EL (cell line): ENCODE results near the gene IRF2BPL.

Source experiments
- DNase-seq: peaks from one replicate; pipeline ENCODE4 v3.0.0-alpha.2; 2016

The IRF2BPL gene

DNA sequence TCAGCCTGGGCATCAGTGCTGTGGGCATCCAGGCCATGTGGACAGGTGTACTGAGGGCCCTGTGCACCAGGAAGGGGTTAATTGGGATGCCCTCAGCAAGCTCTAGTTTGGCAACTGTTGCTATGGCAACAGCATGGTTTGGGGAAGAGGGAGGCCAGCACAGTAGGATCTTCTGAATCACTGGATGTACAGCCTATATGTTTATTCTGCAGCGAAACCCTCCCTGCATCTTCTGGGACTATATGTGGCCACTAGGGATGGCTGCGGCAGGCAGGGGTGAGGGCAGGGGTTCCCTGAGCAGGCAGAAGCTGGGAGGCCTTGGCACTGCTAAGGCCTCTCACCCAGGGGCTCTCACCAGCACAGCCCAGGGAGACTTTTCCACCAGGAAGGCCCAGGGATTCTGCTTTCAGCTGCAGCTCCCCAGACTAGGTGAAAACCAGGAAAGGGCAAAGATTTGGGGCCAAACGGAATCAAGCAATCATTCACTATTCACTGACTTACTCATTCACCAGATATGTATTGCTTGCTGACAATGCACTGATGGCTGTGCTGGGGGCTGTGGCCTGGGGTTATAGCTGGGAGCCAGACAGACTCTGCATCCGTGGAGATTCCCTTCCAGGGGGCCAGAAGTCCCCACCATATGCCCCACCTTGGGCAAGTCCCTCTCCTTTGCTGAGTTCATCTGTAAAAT, 42.8 kb downstream of the IRF2BPL start:
- DNase-seq, result peak; percentile 62

DNA sequence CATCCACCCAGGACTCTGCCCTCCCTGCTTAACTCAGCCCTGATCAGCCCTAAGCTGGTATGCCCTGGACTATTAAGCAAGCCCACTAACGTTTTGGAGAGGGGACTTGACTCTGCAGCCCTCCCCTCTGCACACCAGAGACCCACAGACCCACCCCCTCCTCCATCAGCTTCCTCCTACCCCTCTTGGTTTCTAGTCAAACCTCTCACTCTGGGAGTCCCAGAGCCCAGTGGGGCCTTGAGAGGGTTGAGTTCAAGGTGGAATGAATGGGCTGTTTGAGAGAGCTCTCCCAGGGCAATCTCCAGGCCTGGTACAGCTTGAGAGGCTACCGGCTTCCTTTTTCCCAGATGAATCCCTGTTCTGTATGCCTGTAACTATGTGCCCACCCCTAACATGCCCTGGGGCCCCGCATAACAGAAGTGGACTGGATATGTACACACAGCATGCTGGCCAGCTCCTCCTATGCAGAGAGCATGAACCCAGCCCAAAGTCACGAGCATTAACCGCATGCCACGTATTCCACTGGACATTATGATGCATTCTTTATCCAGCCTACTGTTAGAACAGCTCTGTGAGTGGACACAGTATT, 43.6 kb downstream of the IRF2BPL start:
- peak; percentile 86 for DNase-seq

DNA sequence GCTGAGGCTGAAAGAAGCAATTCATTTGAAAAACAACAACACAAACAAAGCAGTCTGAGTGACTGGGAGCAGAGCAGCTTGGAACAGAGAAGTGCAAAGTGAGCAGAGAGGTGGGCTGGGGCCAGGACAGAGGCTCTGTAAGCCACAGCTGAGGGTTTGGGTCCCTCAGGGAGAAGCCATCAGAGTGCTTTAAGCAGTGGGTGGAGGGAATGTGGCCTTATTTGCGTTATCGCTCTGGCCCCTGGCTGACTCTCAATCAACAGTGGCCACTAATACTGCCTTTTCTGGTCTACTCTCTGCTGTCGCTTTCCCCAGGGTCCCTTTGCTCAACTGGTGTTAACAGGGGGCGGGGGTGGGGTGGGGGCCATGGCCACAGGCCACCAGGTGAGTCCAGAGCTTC, 44.2 kb downstream of the IRF2BPL start:
- DNase-seq, result no peak

DNA sequence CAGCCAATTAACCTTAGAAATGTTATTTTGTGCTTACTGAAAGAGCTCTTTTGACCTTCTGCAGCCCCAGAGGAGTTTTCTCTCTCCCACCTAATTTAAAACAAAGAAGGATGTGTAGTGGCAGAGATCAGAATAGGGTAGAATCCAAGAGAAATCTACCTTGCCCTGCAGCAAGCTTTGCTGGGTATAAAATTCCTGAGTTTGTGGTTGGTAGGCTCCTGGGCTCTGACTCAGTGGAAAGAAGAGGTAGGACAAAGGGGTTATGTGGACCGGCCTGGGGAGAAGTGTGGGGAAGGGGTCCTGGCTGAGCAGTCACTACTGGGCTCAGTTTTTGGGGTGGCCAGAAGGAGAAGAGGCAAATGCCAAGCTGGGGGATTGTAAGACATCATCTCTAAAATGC, 46.8 kb downstream of the IRF2BPL start:
- DNase-seq, result no peak

DNA sequence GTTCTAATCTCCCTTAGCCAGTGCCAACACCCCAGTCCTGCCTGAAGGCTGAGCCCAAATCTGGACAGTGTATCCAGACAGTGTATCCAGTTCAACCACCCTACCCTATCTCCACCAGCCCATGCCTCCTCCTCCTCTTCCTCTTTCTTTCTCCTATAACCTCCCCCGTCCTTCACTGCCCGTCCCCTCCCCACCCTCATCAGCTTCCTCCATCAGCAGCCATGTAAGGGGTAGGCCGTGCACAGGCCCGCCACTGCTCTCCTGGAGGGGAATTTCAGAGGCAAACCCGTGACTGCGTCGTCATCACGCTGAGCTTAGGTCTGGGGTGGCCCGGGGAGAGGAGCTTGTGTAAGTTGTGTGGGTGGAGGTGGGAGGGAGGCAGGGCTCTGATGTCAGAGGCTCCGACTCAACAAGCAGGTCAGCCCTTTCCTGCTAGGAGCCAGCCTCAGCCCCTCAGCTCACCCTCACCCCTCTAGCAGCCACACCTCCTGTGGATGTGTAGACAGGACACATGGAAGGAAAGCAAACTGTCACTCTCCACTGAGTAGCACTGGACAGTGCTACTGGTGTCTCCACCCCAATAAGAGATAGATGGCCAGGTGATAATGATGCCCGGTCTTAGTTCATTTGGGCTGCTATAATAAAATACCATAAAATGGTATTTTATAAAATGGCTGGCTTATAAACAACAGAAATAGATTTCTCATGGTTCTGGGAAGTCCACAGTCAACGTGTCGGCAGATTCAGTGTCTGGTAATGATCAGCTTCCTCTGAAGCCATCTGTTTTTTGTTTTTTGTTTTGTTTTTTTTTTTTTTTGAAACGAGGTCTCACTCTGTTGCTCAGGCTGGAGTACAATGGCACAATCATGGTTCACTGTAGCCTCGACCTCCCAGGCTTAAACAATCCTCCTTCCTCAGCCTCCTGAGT, 50.5 kb downstream of the IRF2BPL start:
- peak; percentile 78 for DNase-seq

DNA sequence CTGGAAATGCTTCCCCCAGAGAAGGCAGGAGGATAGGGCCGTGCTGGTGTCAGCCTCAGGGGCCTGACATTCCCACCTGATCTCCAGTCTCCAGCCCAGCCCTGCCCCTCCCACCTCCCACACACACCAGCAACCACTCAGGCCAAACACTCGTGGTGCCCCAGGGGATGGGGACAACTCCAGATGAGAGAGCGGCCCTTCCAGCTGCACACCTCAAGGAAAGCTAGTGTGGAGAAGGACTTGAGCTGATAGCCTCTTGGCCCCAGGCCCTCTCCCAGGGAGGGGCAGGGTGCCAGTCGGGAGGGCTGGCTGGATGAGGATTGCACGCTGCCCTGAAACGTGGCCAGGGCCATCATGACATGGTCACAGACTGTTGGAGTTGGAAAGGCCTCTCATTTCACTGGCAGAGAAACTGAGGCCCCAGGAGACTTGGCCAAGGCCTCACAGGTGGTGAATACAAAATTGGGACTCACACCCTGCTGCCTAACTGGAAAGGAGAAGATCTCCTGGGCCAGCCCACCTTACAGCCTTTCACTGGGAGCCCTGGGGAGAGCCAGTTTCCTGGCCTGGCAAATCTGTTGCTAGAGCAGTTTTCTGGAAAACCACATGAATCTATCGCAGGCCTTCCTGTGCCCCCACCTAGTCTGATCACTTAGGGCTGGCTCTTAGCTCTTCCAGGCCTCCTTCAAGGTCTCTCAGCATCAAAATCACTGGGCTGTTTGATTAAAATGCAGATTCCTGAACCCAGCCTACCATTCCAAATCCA, 52.1 kb downstream of the IRF2BPL start:
- no peak for DNase-seq

DNA sequence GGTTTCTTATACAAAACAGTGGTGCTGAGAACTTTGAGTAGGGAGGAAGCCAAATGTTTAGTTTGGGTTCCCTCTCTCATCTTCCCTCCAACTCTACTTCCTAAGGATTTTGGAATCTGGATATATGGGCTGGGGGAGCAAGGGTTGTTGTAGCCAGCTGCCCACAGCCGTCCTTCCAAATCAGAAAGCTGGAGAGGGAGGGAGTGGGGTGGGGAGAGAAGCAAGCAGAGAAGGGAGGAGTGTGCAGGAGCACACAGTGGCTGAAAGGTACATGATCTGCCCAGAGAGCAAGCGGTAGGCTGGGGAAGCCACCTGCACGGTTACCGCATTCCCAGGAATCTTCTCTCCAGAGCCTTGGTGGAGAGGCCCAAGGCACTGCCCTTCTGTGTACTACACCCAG, 52.7 kb downstream of the IRF2BPL start:
- no peak for DNase-seq

DNA sequence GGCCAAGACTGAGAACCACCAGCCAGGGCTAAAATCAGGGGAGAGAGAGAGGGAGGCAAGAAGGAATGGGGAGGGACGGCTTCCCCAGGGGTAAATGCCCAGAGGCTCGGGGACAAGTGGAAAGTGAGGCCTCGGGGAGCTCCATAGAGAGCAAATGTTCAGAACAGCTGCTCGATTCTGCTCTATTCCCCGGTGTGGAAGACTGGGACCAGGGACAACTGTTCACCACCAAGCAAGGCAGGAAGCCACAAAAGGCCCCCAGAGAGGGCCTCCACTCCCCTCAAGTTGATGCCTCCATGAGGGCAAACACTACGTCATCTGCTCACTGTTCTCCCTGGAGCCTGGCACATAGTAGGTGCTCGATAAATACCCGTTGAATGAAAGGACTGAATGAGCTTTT, 53.5 kb downstream of the IRF2BPL start:
- no peak for DNase-seq
